Measurements from ENCODE around the gene SOCS3.

DNA sequence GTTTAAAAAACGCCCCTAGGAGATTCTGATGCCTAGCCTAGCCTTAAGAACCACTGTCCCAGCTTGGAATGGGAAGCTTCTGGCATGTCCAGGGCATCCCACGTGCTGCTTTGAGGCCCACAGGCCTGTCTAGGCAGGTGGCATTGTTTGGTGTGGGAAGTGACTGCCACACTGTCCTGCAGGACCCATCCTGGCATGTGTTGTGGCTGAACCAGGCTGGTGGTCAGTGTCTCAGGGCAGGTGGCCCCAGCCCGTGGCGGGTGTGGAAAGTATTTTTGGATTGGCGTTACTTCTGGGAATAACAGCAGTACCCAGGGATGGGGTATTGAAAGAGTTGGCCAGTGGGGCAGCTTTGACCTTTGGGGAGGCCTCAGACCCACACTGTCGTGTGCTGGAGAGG is 46.5 kb upstream of the SOCS3 start:
- TF ChIP-seq CTCF (IDR thresholded peaks at IDR 0.05) = no peak
- TF ChIP-seq POLR2A (IDR thresholded peaks at IDR 0.05) = no peak

All from lower leg skin (tissue), 3 donors.